ENCODE results near the gene AKT1. TPM values are rescaled to one million over a fixed set of nuclear protein-coding genes. Genes with fewer than 3 reads are reported as not detected.

Gene AKT1
- total RNA-seq, 1 experiment from 2014 or later, result 164 TPM

- no peak overlapping the region for H3K27ac ChIP-seq
- no peaks in the 10 kb centered on the region for H3K27me3 ChIP-seq
- H3K4me3 ChIP-seq, result no peak overlapping the region
- peaks cover 4% of the 10 kb centered on the region for H3K36me3 ChIP-seq
- no peaks in the 10 kb centered on the region for H3K9me3 ChIP-seq (replicated peaks)
- peak; percentile 87 to 88 for DNase-seq
- H3K4me1 ChIP-seq, result peaks cover 26% of the 10 kb centered on the region
These were observed 1.8 kb upstream of the AKT1 start for GRCh38 chr14:104797115-104798044.

GRCh38 chr14:104796687-104797081 is 1.1 kb upstream of the AKT1 start:
- H3K4me1 ChIP-seq, result peaks cover 26% of the 10 kb centered on the region
- no peak for DNase-seq
- H3K4me3 ChIP-seq, result no peak overlapping the region
- no peak overlapping the region for H3K27ac ChIP-seq
- H3K9me3 ChIP-seq (replicated peaks), result no peaks in the 10 kb centered on the region
- no peaks in the 10 kb centered on the region for H3K27me3 ChIP-seq
- peaks cover 7% of the 10 kb centered on the region for H3K36me3 ChIP-seq

GRCh38 chr14:104795781-104796686 is 486 bp upstream of the AKT1 start:
- peak in 1 of 2 experiments; percentile 63 for DNase-seq
- Histone ChIP-seq H3K36me3 (peaks cover 14% of the 10 kb centered on the region), H3K4me3 (peak overlapping the region; percentile 58), H3K27ac (no peak overlapping the region), H3K4me1 (peaks cover 26% of the 10 kb centered on the region), H3K27me3 (no peaks in the 10 kb centered on the region), H3K9me3 (replicated peaks) (no peaks in the 10 kb centered on the region)

- Histone ChIP-seq H3K36me3 (peaks cover 23% of the 10 kb centered on the region), H3K9me3 (replicated peaks) (no peaks in the 10 kb centered on the region), H3K4me3 (peak overlapping the region; percentile 94), H3K4me1 (peaks cover 26% of the 10 kb centered on the region), H3K27ac (peak overlapping the region; percentile 72), H3K27me3 (no peaks in the 10 kb centered on the region)
- peak; percentile 39 to 44 for DNase-seq
These were observed 936 bp downstream of the AKT1 start for GRCh38 chr14:104794631-104794992.

DNA sequence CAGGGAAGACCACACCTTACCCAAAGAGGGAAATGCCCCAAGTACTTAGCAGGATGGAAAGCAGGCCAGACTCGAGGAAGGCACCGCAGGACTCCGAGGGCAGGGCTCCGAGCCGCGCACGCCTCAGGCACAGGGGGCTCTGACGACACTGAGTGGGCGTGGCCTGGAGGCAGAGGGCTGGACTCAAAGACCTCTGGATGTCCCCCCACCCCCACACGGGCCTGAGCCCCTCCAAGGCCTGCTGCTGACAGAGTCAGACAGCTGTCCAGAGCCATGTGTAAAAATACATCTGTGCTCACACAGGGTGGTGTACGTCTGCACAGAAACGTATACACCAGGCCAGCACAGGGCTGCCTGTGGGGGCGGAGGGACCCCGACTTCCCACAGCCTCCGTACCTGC is 1.4 kb downstream of the AKT1 start:
- DNase-seq, result peak; percentile 96
- peaks cover 26% of the 10 kb centered on the region for H3K4me1 ChIP-seq
- H3K27ac ChIP-seq, result peak overlapping the region; percentile 72
- H3K9me3 ChIP-seq (replicated peaks), result no peaks in the 10 kb centered on the region
- no peaks in the 10 kb centered on the region for H3K27me3 ChIP-seq
- peaks cover 25% of the 10 kb centered on the region for H3K36me3 ChIP-seq
- H3K4me3 ChIP-seq, result peak overlapping the region; percentile 94

DNA sequence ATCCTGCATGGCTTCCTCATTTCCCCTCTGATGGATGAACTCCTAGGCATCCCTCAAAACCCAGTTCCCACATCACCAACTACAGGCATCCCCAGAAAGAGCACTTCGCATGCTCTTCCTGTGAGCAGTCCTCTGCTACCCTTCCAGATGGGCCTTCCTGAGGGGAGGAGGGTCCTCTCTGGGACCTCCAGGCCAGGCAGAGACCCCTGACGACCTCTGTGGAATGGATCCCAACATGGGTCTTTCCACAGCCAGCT is 1.9 kb downstream of the AKT1 start:
- peaks cover 31% of the 10 kb centered on the region for H3K4me1 ChIP-seq
- DNase-seq, result no peak
- H3K36me3 ChIP-seq, result peaks cover 27% of the 10 kb centered on the region
- H3K27me3 ChIP-seq, result no peaks in the 10 kb centered on the region
- no peak overlapping the region for H3K4me3 ChIP-seq
- H3K9me3 ChIP-seq (replicated peaks), result no peaks in the 10 kb centered on the region
- H3K27ac ChIP-seq, result no peak overlapping the region

DNA sequence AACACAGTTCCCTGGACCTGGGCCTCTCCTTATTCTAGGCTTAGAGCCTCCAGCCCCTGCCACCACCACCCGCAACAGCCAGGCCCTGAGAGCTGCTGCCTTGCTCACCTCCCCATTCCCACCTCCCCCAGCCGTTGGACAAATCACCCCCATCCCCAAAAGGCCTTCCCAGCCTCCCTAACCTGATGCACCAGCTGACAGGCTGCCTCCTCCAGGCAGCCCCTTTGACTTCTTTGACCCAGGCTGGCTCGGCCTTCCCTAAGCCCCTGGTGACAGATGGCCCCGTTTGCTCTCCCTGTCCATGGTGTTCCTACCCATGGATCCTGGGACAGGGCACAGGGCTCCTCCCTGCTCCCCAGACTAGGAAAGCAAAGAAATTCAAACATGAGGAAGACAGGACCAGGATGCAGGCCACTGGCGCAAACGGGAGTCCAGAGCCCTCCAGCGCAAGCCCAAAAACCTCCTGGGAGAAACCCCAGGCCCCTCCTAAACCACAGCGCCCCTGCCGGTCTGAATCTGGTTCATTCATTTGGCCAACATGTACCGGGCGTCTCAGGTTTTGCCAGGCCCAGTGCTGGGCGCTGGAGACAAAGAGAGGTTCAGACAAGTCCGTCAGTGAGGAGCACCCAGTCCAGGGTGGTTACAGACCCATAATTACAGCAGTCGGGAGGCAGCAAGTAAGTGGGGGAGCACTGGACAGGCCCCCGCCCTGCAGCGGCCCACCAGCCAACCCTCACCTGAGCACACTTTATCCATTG is 2.4 kb downstream of the AKT1 start:
- Histone ChIP-seq H3K36me3 (peaks cover 27% of the 10 kb centered on the region), H3K27ac (no peak overlapping the region)

GRCh38 chr14:104792101-104792884 is 3.3 kb downstream of the AKT1 start:
- no peak for DNase-seq
- Histone ChIP-seq H3K27me3 (no peaks in the 10 kb centered on the region), H3K36me3 (peaks cover 34% of the 10 kb centered on the region), H3K27ac (no peak overlapping the region), H3K4me1 (peaks cover 34% of the 10 kb centered on the region), H3K4me3 (no peak overlapping the region), H3K9me3 (replicated peaks) (no peaks in the 10 kb centered on the region)

More for the DNA sequence above, 2.4 kb downstream of the AKT1 start:
- DNase-seq, result no peak
- H3K9me3 ChIP-seq (replicated peaks), result no peaks in the 10 kb centered on the region
- peaks cover 35% of the 10 kb centered on the region for H3K4me1 ChIP-seq
- H3K4me3 ChIP-seq, result no peak overlapping the region
- H3K27me3 ChIP-seq, result no peaks in the 10 kb centered on the region

- Histone ChIP-seq H3K36me3 (peaks cover 35% of the 10 kb centered on the region), H3K4me1 (peaks cover 25% of the 10 kb centered on the region), H3K27me3 (no peaks in the 10 kb centered on the region), H3K27ac (no peak overlapping the region), H3K9me3 (replicated peaks) (no peaks in the 10 kb centered on the region), H3K4me3 (no peak overlapping the region)
- DNase-seq, result no peak
These were observed 4.1 kb downstream of the AKT1 start for GRCh38 chr14:104791425-104791824.

GRCh38 chr14:104789752-104790743 is 5.5 kb downstream of the AKT1 start:
- peaks cover 19% of the 10 kb centered on the region for H3K4me1 ChIP-seq
- peaks cover 37% of the 10 kb centered on the region for H3K36me3 ChIP-seq
- DNase-seq, result no peak
- H3K27me3 ChIP-seq, result no peaks in the 10 kb centered on the region
- no peaks in the 10 kb centered on the region for H3K9me3 ChIP-seq (replicated peaks)
- no peak overlapping the region for H3K4me3 ChIP-seq
- no peak overlapping the region for H3K27ac ChIP-seq

- no peak overlapping the region for H3K27ac ChIP-seq
- no peaks in the 10 kb centered on the region for H3K27me3 ChIP-seq
- DNase-seq, result no peak
- peaks cover 19% of the 10 kb centered on the region for H3K4me1 ChIP-seq
- peaks cover 37% of the 10 kb centered on the region for H3K36me3 ChIP-seq
- no peak overlapping the region for H3K4me3 ChIP-seq
- no peaks in the 10 kb centered on the region for H3K9me3 ChIP-seq (replicated peaks)
These were observed 6.5 kb downstream of the AKT1 start for GRCh38 chr14:104788873-104789663.

- Histone ChIP-seq H3K27me3 (no peaks in the 10 kb centered on the region), H3K4me1 (peaks cover 15% of the 10 kb centered on the region), H3K4me3 (no peak overlapping the region), H3K27ac (no peak overlapping the region), H3K36me3 (peaks cover 33% of the 10 kb centered on the region), H3K9me3 (replicated peaks) (no peaks in the 10 kb centered on the region)
- peak; percentile 84 to 87 for DNase-seq
These were observed 7.3 kb downstream of the AKT1 start for GRCh38 chr14:104788161-104788818.
